ENCODE results near the gene AGRP. TPM values are rescaled to one million over a fixed set of nuclear protein-coding genes. Genes with fewer than 3 reads are reported as not detected.
A peak's percentile ranks its signal among the peaks of the same experiment; 100 is the strongest.

The AGRP gene
- polyA plus RNA-seq, 4 donors, result 0.34 TPM; not detected in 3

DNA sequence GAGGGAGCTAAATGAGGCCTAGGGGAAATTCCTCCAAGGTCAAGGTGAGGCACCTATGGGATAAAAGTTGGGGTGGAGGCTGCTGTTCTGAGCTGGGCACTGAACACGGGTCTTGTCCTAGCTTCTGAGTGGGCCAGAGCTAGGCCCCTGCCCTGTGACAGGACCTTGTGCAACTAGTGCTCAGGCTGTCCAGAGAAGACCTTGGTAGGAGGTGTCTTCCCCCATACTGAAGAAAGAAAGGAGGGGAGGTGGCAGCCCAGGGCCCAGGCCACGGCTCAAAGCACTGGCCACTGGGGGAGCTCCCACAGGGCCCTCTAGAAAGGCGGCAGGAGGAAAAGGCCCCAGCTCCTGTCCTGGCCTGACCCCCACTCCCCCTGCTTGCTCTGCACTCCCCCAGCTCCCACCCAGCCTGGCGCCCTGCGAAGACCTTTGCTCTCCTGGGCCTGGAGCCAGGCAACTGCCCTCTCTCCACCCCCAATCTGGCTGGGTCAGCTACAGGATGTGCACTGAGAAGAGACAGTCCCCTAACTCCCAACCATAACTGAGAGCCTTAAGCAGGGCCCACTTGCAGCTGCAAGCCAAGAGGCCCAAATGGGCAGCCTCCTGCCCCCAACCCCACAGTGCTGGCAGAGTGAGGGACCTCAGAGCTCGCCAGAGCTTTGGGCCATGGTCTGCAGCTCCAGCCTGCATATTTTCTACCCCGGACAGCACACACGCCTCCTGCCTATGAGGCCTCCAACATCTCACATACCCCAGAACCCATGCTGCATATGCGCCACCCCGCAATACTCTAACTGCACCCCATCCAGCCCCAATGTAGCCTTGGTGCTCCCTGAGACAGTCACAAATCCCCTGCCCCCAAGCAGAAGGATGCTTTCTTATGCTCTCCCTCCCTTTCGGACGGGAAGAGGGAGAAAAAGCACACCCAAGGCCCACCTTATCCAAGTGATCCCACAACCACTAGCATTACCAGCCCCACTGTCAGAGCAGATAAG is 37.1 kb downstream of the AGRP start:
- no peak for DNase-seq (ENCODE audit: low read depth in 4 of 4, low spot score in 3 of 4)

DNA sequence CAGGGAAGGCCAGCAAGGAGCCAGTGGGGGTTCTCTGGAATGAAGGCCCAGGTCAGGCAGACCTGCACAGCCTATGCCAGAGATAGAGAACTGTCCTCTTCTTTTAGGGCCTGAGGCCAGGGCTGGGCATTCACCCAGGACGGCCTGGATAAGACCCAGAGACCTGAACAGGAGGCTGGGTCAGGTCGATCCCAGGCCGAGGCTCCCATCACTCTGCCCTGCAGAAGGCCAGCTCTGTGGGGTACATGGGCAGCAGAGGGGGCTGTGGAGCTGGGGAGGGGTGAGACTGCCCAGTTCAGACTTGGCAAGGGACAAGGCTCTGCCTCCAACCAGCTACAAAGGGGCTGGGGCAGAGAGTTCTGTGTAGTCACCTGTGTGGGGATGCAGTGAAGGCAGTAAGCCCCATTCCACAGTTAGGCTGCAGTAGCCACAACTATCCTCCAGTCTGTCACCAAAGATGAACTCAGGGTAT is 37.9 kb downstream of the AGRP start:
- DNase-seq (ENCODE audit: low read depth in 4 of 4, low spot score in 3 of 4), result no peak

DNA sequence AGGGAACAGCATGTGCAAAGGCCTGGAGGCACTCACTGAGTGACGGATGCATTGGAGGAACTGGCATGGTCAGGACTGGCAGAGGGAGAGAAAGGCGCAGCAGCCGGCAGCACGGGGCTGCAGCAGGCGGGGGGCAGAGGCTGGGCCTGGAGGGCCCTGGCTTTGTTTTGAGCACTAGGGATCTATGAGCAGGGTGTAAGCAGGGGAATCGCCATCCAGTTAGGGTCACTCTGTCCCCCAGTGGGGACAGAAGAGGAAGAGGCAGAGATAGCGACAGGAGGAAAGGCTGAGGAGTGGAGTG is 38.3 kb downstream of the AGRP start:
- DNase-seq (ENCODE audit: low read depth in 4 of 4, low spot score in 3 of 4), result no peak

DNA sequence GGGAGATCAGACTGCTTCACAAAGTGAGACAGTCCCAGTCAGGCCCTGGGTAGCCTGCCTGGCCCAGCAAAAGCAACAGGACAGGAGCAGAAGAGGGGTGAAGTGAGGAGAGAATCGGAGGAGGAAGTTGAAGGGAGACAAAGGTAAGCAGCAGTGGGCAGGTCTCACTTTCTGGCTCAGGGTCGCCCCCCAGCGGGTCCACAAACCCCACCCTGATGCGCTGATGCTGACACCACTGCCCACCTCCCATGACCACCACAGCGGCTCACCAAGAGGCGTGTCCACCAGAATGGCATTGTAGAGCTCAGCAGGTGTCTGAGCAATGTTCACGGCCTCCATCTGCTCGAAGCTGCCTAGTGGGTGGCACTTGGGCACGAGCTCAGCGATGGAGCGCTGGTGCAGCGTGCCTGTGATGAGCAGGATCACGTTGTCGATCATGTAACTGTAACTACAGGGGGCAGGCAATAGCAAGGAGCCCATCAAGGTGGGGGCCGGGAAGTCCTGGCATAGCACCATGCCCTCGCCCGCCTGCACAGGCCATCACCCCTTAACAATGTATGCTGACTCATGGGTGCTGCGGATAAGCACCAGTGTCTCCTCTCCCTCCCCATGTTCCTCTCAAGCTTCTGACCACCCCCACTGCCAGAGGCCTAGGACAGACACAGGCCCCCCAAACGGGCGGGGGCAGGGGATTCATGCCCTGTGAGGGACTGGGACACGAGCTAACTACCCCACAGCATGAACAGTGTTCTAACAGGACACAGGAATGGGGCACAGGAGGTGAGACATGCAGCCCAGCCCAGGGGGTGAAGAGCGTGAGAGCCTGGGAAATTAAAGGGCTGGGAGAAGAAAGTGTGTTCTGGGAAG is 38.9 kb downstream of the AGRP start:
- DNase-seq (ENCODE audit: low read depth in 4 of 4, low spot score in 3 of 4), result no peak

DNA sequence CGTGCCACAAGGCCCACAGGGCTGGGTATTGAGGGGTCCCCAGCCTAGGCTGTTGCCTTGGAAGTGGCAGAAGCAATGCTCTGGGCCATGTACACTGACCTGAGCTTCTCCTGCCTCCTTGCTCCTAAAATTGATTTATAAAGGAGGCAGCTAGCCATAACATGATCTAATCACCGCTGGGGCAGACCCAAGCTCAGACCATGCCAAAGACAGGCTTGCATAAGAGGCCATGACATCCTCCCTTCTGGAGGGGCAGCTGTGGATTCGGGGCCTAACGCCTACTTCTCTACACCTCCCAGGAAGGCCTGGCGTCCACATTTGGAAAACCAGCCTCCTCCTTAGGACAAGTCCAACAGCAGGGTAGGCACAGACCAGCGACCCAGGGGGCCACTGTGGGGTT is 40.1 kb downstream of the AGRP start:
- no peak for DNase-seq (ENCODE audit: low read depth in 4 of 4, low spot score in 3 of 4)

DNA sequence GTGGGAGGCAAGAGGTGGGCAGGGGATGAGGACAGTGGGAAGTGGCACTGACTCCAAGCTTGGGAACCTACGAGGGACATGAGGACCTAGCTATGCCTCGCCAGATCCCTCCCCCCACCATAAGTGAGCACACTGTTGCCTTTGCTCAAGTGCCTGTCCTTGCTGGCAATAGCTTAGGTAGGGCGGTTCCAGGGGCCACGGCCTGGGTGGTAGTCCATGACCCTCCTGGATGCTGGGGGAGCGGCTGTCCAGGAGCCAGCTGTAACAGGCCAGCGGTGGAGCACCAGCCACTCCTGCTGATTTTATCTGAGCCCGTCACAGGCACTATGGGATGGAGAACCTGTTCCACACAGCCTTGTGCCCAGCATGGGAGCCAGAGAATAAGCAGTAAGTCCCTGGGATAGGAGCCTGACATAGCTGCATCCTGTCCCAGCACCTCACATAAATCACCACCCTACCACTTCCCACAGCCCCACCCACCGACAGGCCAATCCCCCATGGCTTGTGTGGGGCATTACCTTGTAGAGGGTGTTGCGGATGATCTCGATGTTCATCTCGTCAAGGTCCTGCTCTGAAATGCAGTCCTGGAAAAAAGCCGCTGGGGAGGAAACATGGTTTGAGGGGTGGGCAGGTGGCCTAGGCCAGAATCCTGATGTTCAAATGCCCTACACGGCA is 40.6 kb downstream of the AGRP start:
- DNase-seq (ENCODE audit: low read depth in 4 of 4, low spot score in 3 of 4), result no peak

DNA sequence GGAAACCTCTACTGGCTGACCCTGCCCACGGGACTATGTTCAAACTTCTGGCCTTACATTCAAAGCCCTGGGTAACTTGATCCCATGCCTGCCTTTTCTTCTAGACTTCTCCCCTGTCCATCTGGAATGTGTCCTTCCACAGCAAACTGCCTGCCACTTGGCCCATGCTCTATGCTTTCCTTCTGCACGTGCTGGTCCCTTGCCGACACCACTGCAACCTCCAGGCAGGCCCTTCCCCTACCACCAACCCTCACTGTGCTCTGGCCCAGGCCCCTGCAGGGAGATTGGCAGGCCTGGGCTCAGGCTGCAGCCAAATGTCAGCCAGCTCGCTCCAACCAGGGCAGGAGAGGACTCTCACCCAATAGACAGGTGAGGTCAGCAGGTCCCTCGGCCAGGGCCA is 41.4 kb downstream of the AGRP start:
- no peak for DNase-seq (ENCODE audit: low read depth in 4 of 4, low spot score in 3 of 4)

DNA sequence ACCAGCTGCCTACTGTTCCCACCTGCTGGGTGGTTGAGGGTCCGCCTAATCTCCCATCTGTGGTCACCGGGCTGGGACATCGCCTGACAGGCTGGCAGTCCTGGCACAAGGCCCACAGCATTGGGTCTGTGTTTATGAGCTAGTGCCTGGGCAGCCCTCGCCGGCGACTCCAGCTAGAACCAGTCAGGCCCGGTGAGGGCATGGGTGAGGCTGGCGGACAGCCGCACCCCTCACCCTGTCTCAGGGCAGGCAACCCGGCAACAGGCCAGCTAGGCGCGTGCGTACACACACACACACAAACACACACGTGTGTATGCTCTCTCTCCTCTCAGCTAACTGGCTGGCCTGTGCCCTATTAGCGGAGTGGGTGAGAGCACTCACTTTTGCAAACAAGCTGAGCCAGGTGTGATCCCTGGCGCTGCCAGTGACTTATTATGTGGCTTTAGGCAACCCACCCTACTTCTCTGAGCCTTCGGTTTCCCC is 42.0 kb downstream of the AGRP start:
- DNase-seq (ENCODE audit: low read depth in 4 of 4, low spot score in 3 of 4), result peak in 1 of 4 donors; percentile 40

DNA sequence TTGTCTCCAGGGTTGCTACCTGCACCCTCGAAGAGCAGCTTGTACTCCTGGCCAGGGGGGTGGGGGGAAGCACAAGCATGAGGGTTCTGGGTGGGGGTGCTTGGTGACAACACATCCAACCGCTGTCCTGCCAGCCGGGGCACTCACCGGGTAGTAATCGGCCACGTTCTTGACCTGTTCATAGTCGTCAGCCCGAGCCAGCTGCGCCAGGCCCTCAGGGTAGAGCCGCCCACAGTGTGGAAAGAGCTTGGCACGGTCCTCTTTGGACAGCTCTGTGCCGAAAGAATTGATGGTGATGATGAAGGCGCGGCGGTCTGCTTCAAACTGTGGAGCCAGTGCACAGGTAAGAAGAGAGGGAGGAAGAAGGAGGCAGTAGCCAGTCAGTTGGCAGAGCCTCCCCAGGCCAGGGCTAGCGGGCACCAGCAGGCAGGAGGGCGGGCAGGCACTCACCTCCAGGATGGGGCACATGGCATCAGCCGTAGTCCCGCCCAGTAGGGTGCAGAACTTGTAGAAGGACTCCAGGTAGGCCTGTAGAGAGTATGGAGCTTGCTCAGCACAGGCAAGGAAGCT is 44.4 kb downstream of the AGRP start:
- no peak for DNase-seq (ENCODE audit: low read depth in 4 of 4, low spot score in 3 of 4)

DNA sequence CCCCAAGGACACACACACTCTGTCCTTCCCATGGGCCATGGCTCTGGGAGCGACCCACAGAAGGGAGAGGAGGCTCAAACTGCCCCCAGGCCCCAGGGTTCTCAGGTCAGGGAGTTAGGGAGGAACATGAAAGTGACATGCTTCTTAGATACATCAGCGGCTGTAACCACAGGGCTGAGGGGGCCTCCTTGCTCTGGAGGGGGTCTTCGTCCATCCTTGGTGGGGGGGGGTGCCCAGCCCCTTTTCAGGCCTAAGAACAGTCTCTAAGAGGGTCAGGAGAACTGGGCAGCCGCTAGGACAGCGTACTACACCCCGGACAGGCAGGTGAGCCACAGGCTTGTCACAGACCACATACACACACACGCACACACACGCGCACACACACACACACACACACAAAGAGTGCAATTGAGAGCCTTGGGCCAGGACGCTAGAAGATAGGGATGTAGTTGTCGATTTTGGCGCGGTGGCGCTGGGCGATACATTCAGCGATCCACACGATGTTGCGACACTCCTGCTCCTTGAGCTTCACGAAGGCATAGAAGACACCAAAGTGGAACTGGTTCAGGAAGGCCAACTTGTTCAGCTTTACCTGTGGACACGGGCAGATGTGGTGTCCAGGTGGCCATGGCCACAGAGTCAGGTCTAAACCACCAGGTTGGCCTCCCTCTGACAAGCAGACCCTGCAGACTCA is 45.1 kb downstream of the AGRP start:
- DNase-seq (ENCODE audit: low read depth in 4 of 4, low spot score in 3 of 4), result no peak

DNA sequence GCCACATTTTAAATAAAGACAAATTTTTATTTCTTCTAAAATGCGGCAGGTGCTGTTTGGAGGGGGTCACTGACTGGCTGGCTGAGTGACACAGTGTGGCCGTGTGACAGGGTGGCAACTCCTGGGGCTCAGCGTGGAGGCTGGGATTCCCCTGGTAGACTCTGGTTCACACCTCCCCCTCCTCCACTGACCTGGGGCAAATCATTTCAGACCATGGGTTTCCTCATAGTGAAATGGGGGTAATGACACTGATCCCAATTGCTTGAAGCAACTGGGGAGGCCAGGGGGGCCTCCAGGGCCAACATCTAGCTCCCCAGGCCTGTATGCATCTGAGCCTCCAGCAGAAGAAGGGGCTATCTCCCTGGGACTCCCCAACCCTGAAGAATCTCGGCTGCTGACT is 45.8 kb downstream of the AGRP start:
- DNase-seq (ENCODE audit: low read depth in 4 of 4, low spot score in 3 of 4), result no peak

DNA sequence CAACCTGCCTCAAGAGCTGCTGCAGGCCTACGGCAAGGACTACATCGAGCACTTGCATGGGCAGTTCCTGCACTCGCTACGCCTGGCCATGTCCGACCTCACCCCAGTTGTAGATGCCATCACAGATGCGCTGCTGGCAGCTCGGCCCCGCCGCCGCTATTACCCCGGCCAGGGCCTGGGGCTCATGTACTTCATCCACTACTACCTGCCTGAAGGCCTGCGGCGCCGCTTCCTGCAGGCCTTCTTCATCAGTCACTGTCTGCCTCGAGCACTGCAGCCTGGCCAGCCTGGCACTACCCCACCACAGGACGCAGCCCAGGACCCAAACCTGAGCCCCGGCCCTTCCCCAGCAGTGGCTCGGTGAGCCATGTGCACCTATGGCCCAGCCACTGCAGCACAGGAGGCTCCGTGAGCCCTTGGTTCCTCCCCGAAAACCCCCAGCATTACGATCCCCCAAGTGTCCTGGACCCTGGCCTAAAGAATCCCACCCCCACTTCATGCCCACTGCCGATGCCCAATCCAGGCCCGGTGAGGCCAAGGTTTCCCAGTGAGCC is 46.6 kb downstream of the AGRP start:
- no peak for DNase-seq (ENCODE audit: low read depth in 4 of 4, low spot score in 3 of 4)

DNA sequence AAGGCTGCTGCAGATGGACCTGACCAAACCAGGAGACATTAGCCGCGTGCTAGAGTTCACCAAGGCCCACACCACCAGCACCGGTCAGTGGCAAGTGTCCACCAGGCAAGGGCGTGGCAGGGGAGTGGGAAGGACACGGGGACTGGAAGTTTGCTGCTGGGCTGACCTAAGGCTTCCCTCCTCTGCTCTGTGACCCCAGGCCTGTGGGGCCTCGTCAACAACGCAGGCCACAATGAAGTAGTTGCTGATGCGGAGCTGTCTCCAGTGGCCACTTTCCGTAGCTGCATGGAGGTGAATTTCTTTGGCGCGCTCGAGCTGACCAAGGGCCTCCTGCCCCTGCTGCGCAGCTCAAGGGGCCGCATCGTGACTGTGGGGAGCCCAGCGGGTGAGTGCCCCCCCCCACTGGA is 47.6 kb downstream of the AGRP start:
- no peak for DNase-seq (ENCODE audit: low read depth in 4 of 4, low spot score in 3 of 4)

DNA sequence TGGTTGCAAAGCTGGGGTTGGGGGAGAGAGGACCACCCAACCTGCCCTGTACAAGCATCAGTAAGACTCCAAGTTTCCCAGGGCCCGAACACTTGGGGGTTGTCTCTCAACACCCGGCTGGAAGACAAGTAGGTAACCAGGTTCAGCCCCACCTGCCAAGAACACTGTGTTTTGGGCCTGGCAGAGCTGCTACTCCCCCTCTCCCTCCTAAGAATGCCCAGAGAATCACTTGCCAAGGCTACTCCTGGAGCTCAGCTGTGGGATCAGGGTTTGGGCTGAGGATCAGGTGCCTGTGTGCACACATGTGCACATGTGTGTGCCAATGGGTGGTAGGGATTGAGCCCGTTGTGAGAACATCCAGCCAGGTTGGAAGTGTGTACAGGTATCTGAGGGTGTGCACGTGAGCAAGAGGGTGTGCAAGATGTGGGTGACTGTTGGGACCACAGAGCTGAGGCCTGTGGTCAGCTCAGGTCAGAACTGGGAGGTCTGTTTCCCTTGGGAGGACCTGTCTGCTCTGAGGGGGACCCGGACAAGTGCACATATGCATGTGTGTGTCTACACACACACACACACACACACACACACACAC is 50.1 kb downstream of the AGRP start:
- DNase-seq (ENCODE audit: low read depth in 4 of 4, low spot score in 3 of 4), result no peak

Other genes starting within 250 kb of the AGRP start
- gene FHOD1, start 236.1 kb downstream of the AGRP start, polyA plus RNA-seq (ENCODE audit: insufficient read length in 4 of 4), result 10 to 100 TPM; 37.6 to 51.7 (median 40.2) TPM
- 1 to 10 TPM; 2.6 to 5.9 (median 4.5) TPM for gene SLC9A5, start 234.6 kb downstream of the AGRP start, polyA plus RNA-seq (ENCODE audit: insufficient read length in 4 of 4)
- 10 to 100 TPM in 3 of 4 donors, 1 to 10 TPM in 1; 9.5 to 28.0 (median 14.5) TPM for gene PLEKHG4, start 204.0 kb downstream of the AGRP start, polyA plus RNA-seq (ENCODE audit: insufficient read length in 4 of 4)
- 1 to 10 TPM in 2 of 4 donors, under 1 TPM in 2; 0.50 to 2.3 (median 1.2) TPM for gene KCTD19, start 156.8 kb downstream of the AGRP start, polyA plus RNA-seq (ENCODE audit: insufficient read length in 4 of 4)
- 1 to 10 TPM; 1.5 to 7.7 (median 4.6) TPM for gene LRRC36, start 156.7 kb downstream of the AGRP start, polyA plus RNA-seq (ENCODE audit: insufficient read length in 4 of 4)
- 10 to 100 TPM; 44.8 to 63.4 (median 53.2) TPM for gene TPPP3, start 90.0 kb downstream of the AGRP start, polyA plus RNA-seq (ENCODE audit: insufficient read length in 4 of 4)
- gene ZDHHC1, start 67.1 kb downstream of the AGRP start, polyA plus RNA-seq (ENCODE audit: insufficient read length in 4 of 4), result 10 to 100 TPM; 10.4 to 18.0 (median 11.9) TPM
- 10 to 100 TPM; 16.5 to 74.4 (median 45.6) TPM for gene HSD11B2, start 52.4 kb downstream of the AGRP start, polyA plus RNA-seq (ENCODE audit: insufficient read length in 4 of 4)
- 10 to 100 TPM; 66.2 to 96.0 (median 84.0) TPM for gene ATP6V0D1, start 2.4 kb downstream of the AGRP start, polyA plus RNA-seq (ENCODE audit: insufficient read length in 4 of 4)
- gene RIPOR1, start 45.3 kb upstream of the AGRP start, polyA plus RNA-seq (ENCODE audit: insufficient read length in 4 of 4), result 100 to 1,000 TPM in 3 of 4 donors, 10 to 100 TPM in 1; 40.9 to 136 (median 116) TPM
- 10 to 100 TPM; 68.3 to 87.1 (median 81.8) TPM for gene CTCF, start 79.0 kb upstream of the AGRP start, polyA plus RNA-seq (ENCODE audit: insufficient read length in 4 of 4)
- gene CARMIL2, start 161.6 kb upstream of the AGRP start, polyA plus RNA-seq (ENCODE audit: insufficient read length in 4 of 4), result 1 to 10 TPM in 1 of 4 donors, under 1 TPM in 3; 0.78 to 1.4 (median 0.84) TPM
- 10 to 100 TPM; 19.4 to 30.0 (median 21.8) TPM for gene ACD, start 176.7 kb upstream of the AGRP start, polyA plus RNA-seq (ENCODE audit: insufficient read length in 4 of 4)
- 1 to 10 TPM; 2.8 to 3.5 (median 3.3) TPM for gene PARD6A, start 177.4 kb upstream of the AGRP start, polyA plus RNA-seq (ENCODE audit: insufficient read length in 4 of 4)
- gene ENKD1, start 183.2 kb upstream of the AGRP start, polyA plus RNA-seq (ENCODE audit: insufficient read length in 4 of 4), result 10 to 100 TPM; 13.1 to 39.2 (median 19.1) TPM
- gene C16orf86, start 183.3 kb upstream of the AGRP start, polyA plus RNA-seq (ENCODE audit: insufficient read length in 4 of 4), result 1 to 10 TPM; 1.7 to 4.3 (median 2.7) TPM
- gene GFOD2, start 235.8 kb upstream of the AGRP start, polyA plus RNA-seq (ENCODE audit: insufficient read length in 4 of 4), result 10 to 100 TPM; 17.7 to 24.5 (median 20.7) TPM